Activated CD8-positive, alpha-beta memory T cell treated with anti-CD3 and anti-CD28 coated beads, Interleukin-2, amount 50 U/mL, for 1 hour (primary cell): Measurements from ENCODE around the gene TMEM89.

Experiments
- DNase-seq: peaks from one replicate; pipeline ENCODE4 v3.0.0-alpha.2; 2020; ENCODE audit errors: extremely low read depth

The TMEM89 gene

GRCh38 chr3:48621461-48621869 lies at the start of gene TMEM89:
Gene TMEM89, minus strand, starts transcription at chr3:48621769. Its CDS starts 13 bp downstream, at chr3:48621756.
- no peak for DNase-seq

GRCh38 chr3:48664929-48665328 lies 43.4 kb upstream of the TMEM89 start:
- no peak for DNase-seq

GRCh38 chr3:48664313-48664644 lies 42.7 kb upstream of the TMEM89 start:
- no peak for DNase-seq

- DNase-seq = peak; percentile 45
These were observed 42.1 kb upstream of the TMEM89 start for GRCh38 chr3:48663489-48664312.

- DNase-seq = no peak
These were observed 41.4 kb upstream of the TMEM89 start, which contains the start of gene CELSR3 for GRCh38 chr3:48662753-48663488. Gene CELSR3, minus strand, starts transcription at chr3:48662886. Its CDS starts 252 bp downstream, at chr3:48662634.

GRCh38 chr3:48662145-48662752 lies 40.7 kb upstream of the TMEM89 start:
- DNase-seq = no peak

GRCh38 chr3:48661501-48662144 lies 40.1 kb upstream of the TMEM89 start:
- no peak for DNase-seq

GRCh38 chr3:48660800-48661400 lies 39.3 kb upstream of the TMEM89 start:
- no peak for DNase-seq

- DNase-seq = no peak
These were observed 35.3 kb upstream of the TMEM89 start for GRCh38 chr3:48656841-48657281.

- DNase-seq = peak; percentile 57
These were observed 34.7 kb upstream of the TMEM89 start for GRCh38 chr3:48656061-48656840.

GRCh38 chr3:48655606-48656005 lies 34.0 kb upstream of the TMEM89 start:
- DNase-seq = peak; percentile 25

GRCh38 chr3:48655063-48655462 lies 33.5 kb upstream of the TMEM89 start:
- DNase-seq = no peak

- DNase-seq = no peak
These were observed 31.6 kb upstream of the TMEM89 start for GRCh38 chr3:48652923-48653715.

- DNase-seq = no peak
These were observed 30.2 kb upstream of the TMEM89 start for GRCh38 chr3:48651771-48652170.

GRCh38 chr3:48650723-48651122 lies 29.2 kb upstream of the TMEM89 start:
- no peak for DNase-seq

GRCh38 chr3:48648188-48648850 lies 26.8 kb upstream of the TMEM89 start:
- no peak for DNase-seq

GRCh38 chr3:48647714-48648113 lies 26.1 kb upstream of the TMEM89 start:
- no peak for DNase-seq

GRCh38 chr3:48644898-48645760 lies 23.6 kb upstream of the TMEM89 start:
- no peak for DNase-seq
